Measurements from ENCODE around the gene FAM117A. TPM values are rescaled to one million over a fixed set of nuclear protein-coding genes. Genes with fewer than 3 reads are reported as not detected.

Gene FAM117A
- total and polyA plus RNA-seq, 2 donors (not counting 3 experiments of a cell fraction or from before 2014, with no cell fraction given): 12.2 to 24.1 TPM

DNA sequence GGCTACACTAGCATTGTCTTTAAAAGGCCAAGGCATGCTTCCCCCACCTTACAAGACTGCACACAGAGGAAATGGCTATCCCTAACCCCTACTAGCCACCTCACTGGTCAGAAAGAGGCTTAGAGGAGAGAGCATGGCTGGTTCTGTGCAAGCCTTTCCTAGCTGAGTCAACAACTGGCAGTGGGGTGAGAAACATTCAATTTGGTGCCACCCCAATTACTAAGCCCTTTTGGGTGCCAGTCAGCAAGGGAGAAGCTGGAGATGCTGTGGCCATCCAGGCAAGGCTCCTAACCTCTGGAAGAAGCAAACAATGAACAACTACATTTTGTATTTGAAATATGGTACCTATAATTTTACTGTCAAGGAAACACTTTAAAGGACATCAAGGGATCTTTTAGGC is 19.9 kb upstream of the FAM117A start:
- intact Hi-C loops (cut with micrococcal nuclease) (no loop called here), dilution Hi-C loops (cut with MboI; ENCODE audit: extremely low pct_ligation_motif_present, low sequenced_read_pairs) (no loop called here)
- Histone ChIP-seq H3K4me1 (ENCODE audit: control insufficient read depth, extremely low read depth, insufficient read depth, low read length) (peaks cover 17% of the 10 kb centered on the region), H3K36me3 (ENCODE audit: control insufficient read depth in 2 of 2, extremely low read depth in 1 of 2, insufficient read depth in 2 of 2, low read length in 2 of 2) (no peaks in the 10 kb centered on the region), H3K9ac (replicated peaks; ENCODE audit: extremely low read depth, insufficient read depth, low read length) (no peak overlapping the region), H3K79me2 (ENCODE audit: control insufficient read depth, insufficient read depth, low read length) (no peaks in the 10 kb centered on the region), H2AFZ (ENCODE audit: low read depth, low read length) (no peak overlapping the region), H3K9me3 (replicated peaks; ENCODE audit: control insufficient read depth, insufficient read depth, low read length) (no peaks in the 10 kb centered on the region), H3K27ac (ENCODE audit: insufficient read depth, low read depth, low read length) (no peak overlapping the region), H3K4me3 (replicated peaks in 1 of 3; ENCODE audit: insufficient read depth in 1 of 3, low read depth in 1 of 3, low read length in 3 of 3) (no peak overlapping the region), H3K4me2 (ENCODE audit: insufficient read depth, low read length) (no peak overlapping the region), H4K20me1 (replicated peaks; ENCODE audit: control insufficient read depth, extremely low read depth, insufficient read depth, low read length) (no peaks in the 10 kb centered on the region), H3K27me3 (ENCODE audit: control insufficient read depth in 2 of 2, insufficient read depth in 2 of 2, low read length in 2 of 2) (no peaks in the 10 kb centered on the region), H3K9me1 (replicated peaks; ENCODE audit: control insufficient read depth, extremely low read depth, insufficient read depth, low read length) (no peaks in the 10 kb centered on the region)
- FAIRE-seq: no peak
- BruUV-seq (replicated peaks): no TSS peak
- TF ChIP-seq POLR2AphosphoS5 (IDR thresholded peaks at IDR 0.05; ENCODE audit: insufficient read depth, low read depth, low read length) (no peak), FOS (IDR thresholded peaks at IDR 0.05; ENCODE audit: borderline replicate concordance, insufficient read depth, low read length) (no peak), JUN (IDR thresholded peaks at IDR 0.05; ENCODE audit: borderline replicate concordance, insufficient read depth, insufficient read length, low read depth) (no peak), GATA2 (IDR thresholded peaks at IDR 0.05; ENCODE audit: insufficient read depth, insufficient read length, low read depth, low read length) (no peak), EZH2 (IDR thresholded peaks at IDR 0.05; ENCODE audit: borderline replicate concordance, low read depth, low read length, severe bottlenecking) (no peak), POLR2A (IDR thresholded peaks at IDR 0.05; ENCODE audit: low read depth, low read length) (no peak), CTCF (IDR thresholded peaks at IDR 0.05; ENCODE audit: extremely low read depth in 1 of 2, insufficient read depth in 1 of 2, low read depth in 1 of 2, low read length in 2 of 2) (no peak), MYC (IDR thresholded peaks at IDR 0.05; ENCODE audit: low read depth, low read length) (no peak)
- TF ChIP-seq, protein P1, sequence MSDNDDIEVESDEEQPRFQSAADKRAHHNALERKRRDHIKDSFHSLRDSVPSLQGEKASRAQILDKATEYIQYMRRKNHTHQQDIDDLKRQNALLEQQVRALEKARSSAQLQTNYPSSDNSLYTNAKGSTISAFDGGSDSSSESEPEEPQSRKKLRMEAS (IDR thresholded peaks at IDR 0.05; ENCODE audit: insufficient read depth, insufficient read length): no peak
- DNase-seq (ENCODE audit: low read depth, low spot score): no peak
- CTCF ChIA-PET: interaction anchor here (1.0 to 2.6 kb wide), 3 partner anchors 20 to 216 kb away, joined by 6 to 11 read pairs (median 11); partner anchors contain the start of genes FAM117A and SLC35B1
- POLR2A ChIA-PET: no interaction called here

Measured in endothelial cell of umbilical vein (primary cell).